Sigmoid colon (tissue), 7 donors: ENCODE data around the gene SLC39A11. TPM values are rescaled to one million over a fixed set of nuclear protein-coding genes. Genes with fewer than 3 reads are reported as not detected.

ENCODE experiments used
- DNase-seq: peaks from one replicate; pipeline ENCODE4 v3.0.0-alpha.2; 2019
- H3K27ac ChIP-seq, 4 donors: fragments of 200-600 bp; sonication (generic); one replicate each; pipeline ENCODE4 v1.5.1; 2016 to 2019; ENCODE audit warnings: mild to moderate bottlenecking in 1 of 4
- H3K27me3 ChIP-seq, 3 donors: fragments of 200-600 bp; sonication (generic); one replicate each; pipeline ENCODE4 v1.5.1; 2019; ENCODE audit warnings: mild to moderate bottlenecking in 1 of 3
- H3K36me3 ChIP-seq, 4 donors: fragments of 200-600 bp; sonication (generic); one replicate each; pipeline ENCODE4 v1.5.1; 2016 to 2019
- H3K4me1 ChIP-seq, 4 donors: fragments of 200-600 bp; sonication (generic); one replicate each; pipeline ENCODE4 v1.5.1; 2017 to 2019
- H3K4me3 ChIP-seq, 4 donors: fragments of 200-600 bp; sonication (generic); one replicate each; pipeline ENCODE4 v1.5.1; 2017 to 2019; ENCODE audit warnings: mild to moderate bottlenecking in 2 of 4, moderate library complexity in 1 of 4
- H3K9me3 ChIP-seq, 4 donors: fragments of 200-600 bp in 3 of 4; sonication (generic) in 3 of 4; one replicate each; pipeline versions ENCODE4 v1.5.1 to v1.6.1; 2013 to 2019
- EP300 ChIP-seq, 4 donors: sonication (generic); formaldehyde crosslinking; IDR thresholded peaks; one replicate each; pipeline ENCODE4 v1.6.1; 2017; ENCODE audit warnings: antibody characterized with exemption in 4 of 4
- POLR2A ChIP-seq, 2 donors: fragments of 450-650 bp; IDR thresholded peaks; one replicate each; pipeline ENCODE4 v1.6.1; 2016; ENCODE audit warnings: antibody characterized with exemption in 2 of 2, mild to moderate bottlenecking in 2 of 2, moderate library complexity in 2 of 2
- POLR2AphosphoS5 ChIP-seq, 4 donors: sonication (generic); formaldehyde crosslinking; IDR thresholded peaks; one replicate each; pipeline ENCODE4 v1.6.1; 2017; ENCODE audit warnings: antibody characterized with exemption in 4 of 4
- WGBS, 2 donors: extraction: QIAGEN DNeasy Blood & Tissue Kit; methylation state at CpG; one replicate each; pipeline ENCODE4 v1.1.7; 2013; 5-methylcytosine and 5-hydroxymethylcytosine counted together
- intact Hi-C: fragments of 100-400 bp; cut with DNase I; formaldehyde crosslinking; loops from one replicate; pipeline ENCODE4 v1.15.1; 2023
- polyA plus RNA-seq, 3 donors: library from polyadenylated mRNA; stranded (reverse); fragments of 200-250 nt; gene quantifications; one replicate each; pipeline ENCODE4 v1.2.3, GENCODE V29; 2013
- total RNA-seq, 4 donors: library from RNA; depleted of rRNA; stranded (reverse); fragments of >200 nt; gene quantifications; one replicate each; pipeline ENCODE4 v1.1.0, GENCODE V29; 2016
- TF ChIP-seq, protein P1 (sequence below), 4 experiments: fragments of 450-650 bp in 3 of 4; fragments of 200-600 bp in 1 of 4; IDR thresholded peaks; one replicate each; pipeline ENCODE4 v1.5.1; 2016 to 2019; ENCODE audit warnings: antibody characterized with exemption in 4 of 4, mild to moderate bottlenecking in 3 of 4, moderate library complexity in 2 of 4
- donor health status: healthy with polysubstance abuse.
- donor health status: Bipolar disorder and iron deficiency.
- donor health status: healthy.

Gene SLC39A11
- total and polyA plus RNA-seq, 7 donors = 7.6 to 16.4 (median 8.4) TPM

DNA sequence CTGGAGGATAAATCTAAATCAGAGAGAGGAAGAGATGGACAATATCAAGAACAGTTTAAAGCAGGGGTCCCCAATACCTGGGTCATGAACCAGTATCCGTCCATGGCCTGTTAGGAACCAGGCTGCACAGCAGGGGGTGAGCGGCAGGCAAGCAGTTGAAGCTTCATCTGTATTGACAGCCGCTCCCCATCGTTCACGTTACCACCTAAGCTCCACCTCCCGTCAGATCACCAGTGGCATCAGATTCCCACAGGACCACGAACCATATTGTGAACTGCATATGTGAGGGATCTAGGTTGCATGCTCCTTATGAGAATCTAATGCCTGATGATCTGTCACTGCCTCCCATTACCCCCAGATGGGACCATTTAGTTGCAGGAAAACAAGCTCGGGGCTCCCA, 226.5 kb downstream of the SLC39A11 start:
- Histone ChIP-seq H3K4me1 (no peaks in the 10 kb centered on the region), H3K9me3 (no peaks in the 10 kb centered on the region), H3K27me3 (no peaks in the 10 kb centered on the region), H3K27ac (no peak overlapping the region), H3K36me3 (no peaks in the 10 kb centered on the region), H3K4me3 (no peak overlapping the region)
- no peak for TF ChIP-seq EP300 (IDR thresholded peaks at IDR 0.05)
- no peak for TF ChIP-seq POLR2A (IDR thresholded peaks at IDR 0.05)
- no peak for TF ChIP-seq POLR2AphosphoS5 (IDR thresholded peaks at IDR 0.05)
- TF ChIP-seq, protein P1, sequence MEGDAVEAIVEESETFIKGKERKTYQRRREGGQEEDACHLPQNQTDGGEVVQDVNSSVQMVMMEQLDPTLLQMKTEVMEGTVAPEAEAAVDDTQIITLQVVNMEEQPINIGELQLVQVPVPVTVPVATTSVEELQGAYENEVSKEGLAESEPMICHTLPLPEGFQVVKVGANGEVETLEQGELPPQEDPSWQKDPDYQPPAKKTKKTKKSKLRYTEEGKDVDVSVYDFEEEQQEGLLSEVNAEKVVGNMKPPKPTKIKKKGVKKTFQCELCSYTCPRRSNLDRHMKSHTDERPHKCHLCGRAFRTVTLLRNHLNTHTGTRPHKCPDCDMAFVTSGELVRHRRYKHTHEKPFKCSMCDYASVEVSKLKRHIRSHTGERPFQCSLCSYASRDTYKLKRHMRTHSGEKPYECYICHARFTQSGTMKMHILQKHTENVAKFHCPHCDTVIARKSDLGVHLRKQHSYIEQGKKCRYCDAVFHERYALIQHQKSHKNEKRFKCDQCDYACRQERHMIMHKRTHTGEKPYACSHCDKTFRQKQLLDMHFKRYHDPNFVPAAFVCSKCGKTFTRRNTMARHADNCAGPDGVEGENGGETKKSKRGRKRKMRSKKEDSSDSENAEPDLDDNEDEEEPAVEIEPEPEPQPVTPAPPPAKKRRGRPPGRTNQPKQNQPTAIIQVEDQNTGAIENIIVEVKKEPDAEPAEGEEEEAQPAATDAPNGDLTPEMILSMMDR (IDR thresholded peaks at IDR 0.05) = no peak
- no peak for DNase-seq
- intact Hi-C loops = no loop called here
- WGBS, 2 donors = 94 to 97% methylated on average over 8 of the region's 8 CpGs

DNA sequence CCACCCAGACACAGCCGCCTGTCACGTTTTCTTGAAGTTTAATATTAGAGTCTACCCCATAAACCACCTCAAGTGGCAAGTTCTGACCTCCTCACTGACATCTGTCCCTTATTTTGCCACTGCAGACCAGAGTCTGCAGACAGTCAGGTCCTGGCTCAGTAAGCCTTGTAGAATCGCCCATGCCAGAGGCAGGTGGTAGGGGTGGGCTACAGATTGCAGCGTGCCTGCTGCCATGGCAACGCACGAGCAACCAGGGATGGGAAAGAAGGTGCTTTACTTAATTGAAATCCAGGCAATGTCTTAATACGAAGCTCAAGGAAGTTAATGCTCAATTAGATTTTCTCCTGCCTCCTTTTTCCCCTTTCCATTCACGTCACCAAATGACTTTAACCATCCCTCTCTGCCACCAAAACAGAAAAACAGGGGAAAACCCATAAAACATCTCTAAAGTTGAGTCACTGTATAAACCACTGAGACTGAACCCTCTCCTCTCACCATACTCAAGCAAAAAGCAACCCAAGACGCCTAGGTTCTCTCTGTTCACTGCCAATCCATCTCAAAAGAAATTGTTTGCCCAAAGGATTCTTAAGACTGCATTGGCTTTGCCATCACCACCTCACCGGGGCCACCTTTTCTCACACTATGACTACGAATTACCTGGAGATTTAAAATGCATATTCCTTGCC, 228.8 kb downstream of the SLC39A11 start:
- Histone ChIP-seq H3K4me3 (no peak overlapping the region), H3K27me3 (no peaks in the 10 kb centered on the region), H3K36me3 (no peaks in the 10 kb centered on the region), H3K9me3 (no peaks in the 10 kb centered on the region), H3K4me1 (no peaks in the 10 kb centered on the region), H3K27ac (no peak overlapping the region)
- TF ChIP-seq POLR2AphosphoS5 (IDR thresholded peaks at IDR 0.05) = no peak
- TF ChIP-seq EP300 (IDR thresholded peaks at IDR 0.05) = no peak
- TF ChIP-seq, protein P1 (IDR thresholded peaks at IDR 0.05) = no peak
- TF ChIP-seq POLR2A (IDR thresholded peaks at IDR 0.05) = no peak
- intact Hi-C loops = no loop called here
- WGBS, 2 donors = 86 to 93% methylated on average over 11 of the region's 11 CpGs
- DNase-seq = no peak

DNA sequence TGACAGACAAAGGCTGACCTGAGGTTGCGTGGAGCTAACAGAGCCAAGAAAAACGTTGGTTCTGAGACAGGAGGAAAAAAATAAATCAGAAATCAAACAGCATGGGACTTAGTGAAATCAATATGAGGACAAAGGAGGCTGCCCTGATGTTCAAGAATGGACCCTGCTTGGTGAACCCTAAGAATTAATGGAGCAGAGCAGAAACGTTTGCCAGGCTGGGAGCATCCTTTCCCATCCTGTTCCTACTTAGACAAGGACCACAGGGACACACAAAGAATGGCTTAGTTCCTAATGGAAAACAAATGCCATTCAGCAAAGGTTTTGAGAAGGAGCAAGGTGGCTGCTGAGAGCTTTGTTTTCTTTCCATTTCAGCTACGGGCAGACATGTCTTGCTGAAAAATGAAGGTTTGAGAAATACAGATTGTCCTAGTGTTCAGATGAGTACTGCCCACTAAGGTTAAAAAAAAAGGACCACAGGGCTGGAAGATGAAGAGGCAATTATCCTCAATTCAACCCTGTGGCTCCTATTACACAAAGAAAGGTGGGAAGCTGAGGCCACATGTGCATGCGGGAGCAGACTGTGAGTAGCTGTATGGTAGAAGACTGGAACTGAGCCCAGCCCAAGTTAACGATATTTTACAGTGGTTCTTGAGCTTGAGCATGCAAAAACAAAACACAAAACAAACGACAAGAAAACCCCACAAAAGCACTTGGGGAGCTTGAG, 230.1 kb downstream of the SLC39A11 start:
- no peak for DNase-seq
- Histone ChIP-seq H3K4me1 (no peaks in the 10 kb centered on the region), H3K27ac (no peak overlapping the region), H3K27me3 (no peaks in the 10 kb centered on the region), H3K9me3 (no peaks in the 10 kb centered on the region), H3K36me3 (no peaks in the 10 kb centered on the region), H3K4me3 (no peak overlapping the region)
- TF ChIP-seq POLR2A (IDR thresholded peaks at IDR 0.05) (no peak), POLR2AphosphoS5 (IDR thresholded peaks at IDR 0.05) (no peak), EP300 (IDR thresholded peaks at IDR 0.05) (no peak)
- TF ChIP-seq, protein P1 (IDR thresholded peaks at IDR 0.05) = no peak
- WGBS, 2 donors = 70 to 79% methylated on average over 7 of the region's 7 CpGs
- intact Hi-C loops = no loop called here

DNA sequence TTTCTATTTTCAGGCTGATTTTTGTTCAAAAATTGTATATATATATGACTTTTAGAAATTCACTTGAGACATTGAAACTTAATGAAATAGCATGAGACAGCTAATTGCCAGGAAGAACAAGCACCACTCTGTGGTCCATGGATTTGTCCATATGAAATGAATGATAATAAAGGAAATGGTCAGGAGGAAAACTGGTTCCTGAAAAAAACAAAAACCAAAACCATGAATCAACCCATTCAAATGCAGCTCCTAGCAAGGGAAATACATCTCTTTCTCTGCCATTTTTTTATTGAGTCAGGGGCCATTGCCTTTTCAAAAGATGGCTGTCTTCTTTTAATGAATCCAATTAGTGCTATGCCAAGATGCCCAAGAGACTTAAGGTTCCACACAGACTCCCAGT, 230.7 kb downstream of the SLC39A11 start:
- no peak for TF ChIP-seq EP300 (IDR thresholded peaks at IDR 0.05)
- TF ChIP-seq, protein P1 (IDR thresholded peaks at IDR 0.05) = no peak
- no peak for TF ChIP-seq POLR2A (IDR thresholded peaks at IDR 0.05)
- TF ChIP-seq POLR2AphosphoS5 (IDR thresholded peaks at IDR 0.05) = no peak

More for the DNA sequence above, 230.7 kb downstream of the SLC39A11 start:
- Histone ChIP-seq H3K4me3 (no peak overlapping the region), H3K36me3 (no peaks in the 10 kb centered on the region), H3K4me1 (no peaks in the 10 kb centered on the region), H3K27ac (no peak overlapping the region), H3K9me3 (no peaks in the 10 kb centered on the region), H3K27me3 (no peaks in the 10 kb centered on the region)
- intact Hi-C loops = no loop called here
- DNase-seq = no peak
